PFSK-1 (cell line): Measurements from ENCODE around the gene GLTPD2.
A peak's percentile ranks its signal among the peaks of the same experiment; 100 is the strongest.

Experiments
- FOXP2 ChIP-seq: optimal IDR thresholded peaks from 2 replicates; pipeline ENCODE3; 2011; ENCODE audit warnings: borderline replicate concordance, control low read depth, inconsistent platforms; ENCODE audit not compliant: insufficient read depth; ENCODE audit errors: extremely low read length, extremely low read depth
- POLR2AphosphoS5 ChIP-seq: IDR thresholded peaks from 2 replicates; pipeline ENCODE4 v1.6.1; 2012; ENCODE audit warnings: low read depth, mild to moderate bottlenecking, control low read depth, low read length, moderate library complexity
- SIN3A ChIP-seq: IDR thresholded peaks from 2 replicates; pipeline ENCODE4 v1.6.1; 2012; ENCODE audit warnings: mild to moderate bottlenecking, low read length, moderate library complexity, borderline replicate concordance; ENCODE audit not compliant: insufficient read depth
- TAF1 ChIP-seq: IDR thresholded peaks from 2 replicates; pipeline ENCODE4 v1.6.1; 2012; ENCODE audit warnings: low read length, control low read depth, borderline replicate concordance; ENCODE audit not compliant: insufficient read depth
- TF ChIP-seq, protein P1 (sequence below), 2 experiments: IDR thresholded peaks; 2 replicates each; pipeline versions ENCODE4 v1.6.1 to v1.8.0; 2011 to 2012; ENCODE audit warnings: low read depth in 2 of 2, low read length in 2 of 2, control low read depth in 1 of 2, inconsistent platforms in 1 of 2, mild to moderate bottlenecking in 1 of 2, moderate library complexity in 1 of 2; ENCODE audit not compliant: insufficient read depth in 1 of 2

The GLTPD2 gene

DNA sequence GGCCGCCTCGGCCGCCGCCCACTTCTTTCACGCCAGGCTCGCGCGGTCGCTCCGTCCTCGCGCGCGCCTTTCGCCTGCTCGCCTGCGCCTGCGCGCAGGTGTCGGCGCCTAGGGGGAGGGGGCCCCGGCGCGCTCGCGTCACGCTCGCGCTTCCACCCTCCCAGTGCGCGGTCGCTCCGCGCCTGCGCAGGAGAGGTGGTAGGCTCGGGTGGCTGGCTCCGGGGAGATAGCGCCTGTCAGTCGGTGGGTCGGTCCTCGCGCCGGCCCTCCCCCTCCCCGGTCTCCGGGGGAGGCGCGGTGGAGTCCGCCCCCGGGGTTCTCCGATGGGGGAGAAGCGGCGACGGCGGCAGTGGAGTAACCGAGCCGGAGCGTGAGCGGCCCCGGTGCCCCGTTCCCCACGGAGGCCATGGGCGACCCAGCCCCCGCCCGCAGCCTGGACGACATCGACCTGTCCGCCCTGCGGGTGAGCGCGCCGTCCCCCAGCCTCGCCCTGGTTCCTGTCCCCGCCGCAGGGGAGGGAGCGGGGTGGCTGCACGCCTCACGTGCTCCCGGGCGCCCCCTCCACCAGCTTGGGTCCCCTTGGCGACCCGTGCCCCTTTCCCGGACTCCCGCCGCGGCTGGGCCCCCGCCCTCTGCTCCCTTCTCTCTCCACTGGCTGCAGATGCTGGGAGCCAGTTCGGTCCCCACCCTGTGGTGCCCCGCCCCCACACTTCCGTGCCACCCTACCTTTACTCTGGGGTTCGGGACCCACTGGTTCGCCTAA, 44.6 kb downstream of the GLTPD2 start, which contains the start of gene MINK1:
Gene MINK1 (plus strand): TSS at position 163 of the 763 bp plus-strand sequence. CDS start 244 bp downstream, at position 407.
- TF ChIP-seq SIN3A = 0 out of 2 replicates have a peak, but pooled peaks have one; percentile 16
- TF ChIP-seq FOXP2 = peak; percentile 82
- TF ChIP-seq POLR2AphosphoS5 = peak; percentile 87
- TF ChIP-seq TAF1 = peak; percentile 45; the same call in 1 of the 2 replicates
- TF ChIP-seq, protein P1, sequence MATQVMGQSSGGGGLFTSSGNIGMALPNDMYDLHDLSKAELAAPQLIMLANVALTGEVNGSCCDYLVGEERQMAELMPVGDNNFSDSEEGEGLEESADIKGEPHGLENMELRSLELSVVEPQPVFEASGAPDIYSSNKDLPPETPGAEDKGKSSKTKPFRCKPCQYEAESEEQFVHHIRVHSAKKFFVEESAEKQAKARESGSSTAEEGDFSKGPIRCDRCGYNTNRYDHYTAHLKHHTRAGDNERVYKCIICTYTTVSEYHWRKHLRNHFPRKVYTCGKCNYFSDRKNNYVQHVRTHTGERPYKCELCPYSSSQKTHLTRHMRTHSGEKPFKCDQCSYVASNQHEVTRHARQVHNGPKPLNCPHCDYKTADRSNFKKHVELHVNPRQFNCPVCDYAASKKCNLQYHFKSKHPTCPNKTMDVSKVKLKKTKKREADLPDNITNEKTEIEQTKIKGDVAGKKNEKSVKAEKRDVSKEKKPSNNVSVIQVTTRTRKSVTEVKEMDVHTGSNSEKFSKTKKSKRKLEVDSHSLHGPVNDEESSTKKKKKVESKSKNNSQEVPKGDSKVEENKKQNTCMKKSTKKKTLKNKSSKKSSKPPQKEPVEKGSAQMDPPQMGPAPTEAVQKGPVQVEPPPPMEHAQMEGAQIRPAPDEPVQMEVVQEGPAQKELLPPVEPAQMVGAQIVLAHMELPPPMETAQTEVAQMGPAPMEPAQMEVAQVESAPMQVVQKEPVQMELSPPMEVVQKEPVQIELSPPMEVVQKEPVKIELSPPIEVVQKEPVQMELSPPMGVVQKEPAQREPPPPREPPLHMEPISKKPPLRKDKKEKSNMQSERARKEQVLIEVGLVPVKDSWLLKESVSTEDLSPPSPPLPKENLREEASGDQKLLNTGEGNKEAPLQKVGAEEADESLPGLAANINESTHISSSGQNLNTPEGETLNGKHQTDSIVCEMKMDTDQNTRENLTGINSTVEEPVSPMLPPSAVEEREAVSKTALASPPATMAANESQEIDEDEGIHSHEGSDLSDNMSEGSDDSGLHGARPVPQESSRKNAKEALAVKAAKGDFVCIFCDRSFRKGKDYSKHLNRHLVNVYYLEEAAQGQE (IDR thresholded peaks at IDR 0.05; ENCODE audit: insufficient read depth in 1 of 2, low read depth in 2 of 2, low read length in 2 of 2) = no peak

DNA sequence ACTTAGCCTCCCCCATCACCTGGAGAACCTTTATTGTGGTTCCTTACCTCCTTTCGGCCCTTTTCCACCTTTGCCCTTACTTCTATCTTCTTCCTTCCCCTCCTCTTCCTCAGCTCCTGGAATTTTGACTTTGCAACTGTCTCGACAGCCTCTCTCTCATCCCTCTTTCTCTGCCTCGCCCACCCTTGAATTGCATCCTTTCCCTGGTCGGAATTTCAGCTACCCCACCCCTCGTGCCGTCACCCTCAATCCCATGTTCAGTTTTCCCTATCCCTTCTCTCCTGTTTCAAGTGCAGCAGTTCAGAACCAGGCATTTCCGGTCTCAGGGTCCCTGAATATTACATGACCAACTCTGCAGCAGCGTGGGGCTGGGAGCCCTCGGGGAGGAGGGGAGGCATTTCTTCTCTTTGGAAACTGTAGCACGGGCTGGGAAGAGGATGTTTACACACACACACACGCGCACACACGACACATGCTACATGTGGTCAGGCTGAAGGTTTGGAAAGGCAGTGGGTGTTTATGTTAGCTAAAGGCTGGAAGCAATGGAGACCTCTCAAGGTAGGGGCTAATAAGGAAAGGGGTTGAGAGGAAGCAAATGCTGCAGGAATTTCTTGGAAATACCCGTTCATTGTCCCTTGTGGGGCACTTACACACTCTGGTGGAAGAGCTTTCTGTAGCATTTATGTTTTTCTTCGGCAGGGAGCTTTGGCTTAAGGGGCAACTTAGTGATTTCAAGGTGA, 45.3 kb downstream of the GLTPD2 start:
- TF ChIP-seq FOXP2 = peak; percentile 90
- no peak for TF ChIP-seq TAF1
- no peak for TF ChIP-seq POLR2AphosphoS5
- TF ChIP-seq, protein P1 (IDR thresholded peaks at IDR 0.05; ENCODE audit: insufficient read depth in 1 of 2, low read depth in 2 of 2, low read length in 2 of 2) = no peak
- peak; percentile 86; the same call in 1 of the 2 replicates for TF ChIP-seq SIN3A

DNA sequence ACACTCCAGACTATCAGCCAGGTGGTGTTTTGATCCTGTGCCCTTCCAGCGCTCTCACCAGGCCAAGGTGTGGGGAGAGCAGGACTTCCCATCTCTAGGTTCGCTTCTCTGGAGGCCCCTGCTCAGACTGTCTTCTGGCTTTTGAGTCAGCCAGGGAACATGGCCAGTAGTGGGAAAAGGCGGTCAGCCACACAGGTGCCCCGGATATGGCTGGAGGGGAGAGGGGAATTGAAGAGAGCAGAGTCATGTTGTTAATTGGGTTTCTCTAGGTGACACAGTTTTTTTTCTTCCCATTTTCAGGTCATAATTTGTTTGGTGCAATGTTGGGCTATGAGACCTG, 45.9 kb downstream of the GLTPD2 start:
- TF ChIP-seq TAF1 = no peak
- no peak for TF ChIP-seq FOXP2
- no peak for TF ChIP-seq SIN3A

DNA sequence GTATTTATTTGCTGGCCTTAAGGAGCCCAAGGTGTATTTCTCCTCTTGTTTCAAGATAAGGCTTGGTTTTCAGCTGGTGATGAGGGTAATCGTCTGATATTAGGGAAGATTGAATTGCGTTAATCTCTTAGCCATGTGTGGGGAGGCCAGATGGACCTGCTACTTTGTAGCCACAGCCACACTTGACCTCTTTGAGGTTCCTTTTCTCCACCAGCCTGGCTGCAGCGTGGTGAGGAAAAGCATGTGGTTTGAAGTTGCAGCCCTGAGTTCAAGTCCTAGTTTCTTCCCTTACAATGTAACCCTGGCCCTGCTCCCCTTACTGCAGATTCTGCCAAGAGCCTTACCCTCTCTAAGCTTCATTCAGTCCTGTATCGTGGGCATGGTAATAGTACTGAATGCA, 47.5 kb downstream of the GLTPD2 start:
- TF ChIP-seq TAF1 (no peak), POLR2AphosphoS5 (no peak), FOXP2 (no peak), SIN3A (no peak)
- TF ChIP-seq, protein P1 (IDR thresholded peaks at IDR 0.05; ENCODE audit: insufficient read depth in 1 of 2, low read depth in 2 of 2, low read length in 2 of 2) = no peak

DNA sequence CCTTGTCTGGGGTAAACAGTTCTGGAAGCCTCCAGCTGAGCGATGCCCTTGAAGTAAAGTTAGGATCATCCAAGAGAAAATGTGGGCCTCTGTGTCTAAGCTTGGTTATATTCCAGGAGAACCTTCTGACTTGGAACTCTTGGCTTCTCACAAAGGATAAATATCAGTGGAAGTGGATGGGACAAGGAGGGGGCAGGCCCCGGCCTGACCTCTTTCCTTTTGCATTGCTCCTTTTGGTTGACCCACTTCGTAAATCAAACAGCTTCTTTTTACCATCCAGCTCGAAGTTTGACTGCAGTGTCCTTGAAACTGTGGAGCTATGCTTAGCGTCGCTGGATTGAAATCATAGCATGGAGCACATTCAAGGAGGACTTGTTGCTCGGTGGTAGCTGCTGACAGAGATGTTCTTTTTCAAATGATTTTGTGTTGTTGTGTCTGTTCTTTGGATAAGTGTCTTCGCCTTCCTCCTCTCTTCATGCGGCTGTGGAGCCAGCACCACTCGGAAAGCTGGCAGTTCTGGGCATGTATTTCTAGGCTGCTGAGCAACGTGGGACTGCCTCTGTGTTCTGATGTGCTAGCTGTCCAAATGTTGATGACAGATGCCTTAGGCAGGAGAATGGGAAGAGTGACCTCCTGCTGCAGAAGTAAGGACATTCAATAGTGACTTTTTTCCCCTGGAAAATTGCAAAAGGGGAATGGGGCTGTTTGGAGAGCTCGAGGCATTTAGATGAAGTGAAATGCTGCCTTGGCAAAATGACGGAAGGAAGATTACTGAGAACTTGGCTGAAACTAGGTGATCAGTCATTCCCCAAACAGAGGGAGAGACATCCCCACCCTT, 48.9 kb downstream of the GLTPD2 start:
- TF ChIP-seq FOXP2 = no peak
- no peak for TF ChIP-seq POLR2AphosphoS5
- TF ChIP-seq, protein P1 (IDR thresholded peaks at IDR 0.05; ENCODE audit: insufficient read depth in 1 of 2, low read depth in 2 of 2, low read length in 2 of 2) = no peak
- TF ChIP-seq TAF1 = no peak
- no peak for TF ChIP-seq SIN3A
